Activated CD4-positive, CD25-positive, alpha-beta regulatory T cell treated with anti-CD3 and anti-CD28 coated beads, Interleukin-2, amount 50 U/mL, for 72 hours (primary cell): ENCODE results near the gene FAM20B.

Experiments
- DNase-seq: peaks from one replicate; pipeline ENCODE4 v3.0.0; 2021

Gene FAM20B

DNA sequence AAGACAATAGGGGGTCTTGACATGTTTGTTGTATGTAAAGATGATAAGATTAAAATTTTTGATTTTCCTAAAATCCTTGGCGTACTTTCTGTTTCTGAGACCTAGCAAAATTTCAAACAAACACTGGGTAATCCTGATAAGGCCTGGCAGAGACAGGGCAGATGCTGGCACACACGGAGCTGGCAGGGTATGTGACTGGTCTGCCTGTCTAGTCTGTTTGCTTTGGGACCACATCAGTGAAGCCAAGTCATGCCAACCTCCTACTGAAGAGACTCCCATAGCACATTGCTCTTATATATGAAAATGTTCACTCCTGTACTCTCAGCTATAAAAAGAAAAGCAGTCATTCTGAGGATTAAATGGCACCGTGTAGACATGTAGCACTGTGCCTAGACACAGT lies 70.2 kb downstream of the FAM20B start:
- no peak for DNase-seq

GRCh38 chr1:179099891-179100290 lies 74.2 kb downstream of the FAM20B start:
- no peak for DNase-seq

GRCh38 chr1:179101566-179101965 lies 75.9 kb downstream of the FAM20B start:
- no peak for DNase-seq

- no peak for DNase-seq
Observed at GRCh38 chr1:179103999-179104398, 78.3 kb downstream of the FAM20B start.

DNA sequence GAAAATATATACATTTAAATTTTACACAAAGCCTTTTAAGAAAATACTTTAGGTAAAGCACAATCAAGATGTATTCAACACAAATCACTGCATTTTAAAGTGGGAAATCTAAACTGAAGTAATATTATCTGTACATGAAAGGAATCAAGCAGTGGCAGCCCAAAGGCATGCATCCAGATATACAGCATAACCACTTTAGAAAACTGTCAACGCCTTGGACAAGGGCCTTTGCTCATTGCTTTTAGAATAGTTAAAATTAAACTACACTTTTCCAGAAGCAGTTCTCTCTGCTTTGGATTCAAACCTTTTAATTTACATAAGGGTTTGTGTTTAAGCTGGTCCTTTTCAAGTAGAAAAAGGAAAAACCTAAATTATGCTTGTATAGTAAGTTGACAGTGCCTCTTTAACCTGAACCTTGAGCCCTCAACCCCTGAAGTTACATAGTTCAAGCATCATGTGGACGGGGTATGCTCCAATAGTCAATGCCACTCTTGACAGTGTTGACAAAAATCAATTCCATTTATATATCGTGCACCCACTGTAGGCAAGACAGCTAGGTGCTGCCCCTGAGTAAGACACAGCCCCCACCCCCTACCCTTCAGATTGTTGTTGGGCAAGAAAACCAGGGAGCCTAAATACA lies 79.0 kb downstream of the FAM20B start:
- no peak for DNase-seq

- no peak for DNase-seq
Observed at GRCh38 chr1:179105393-179105792, 79.7 kb downstream of the FAM20B start.

DNA sequence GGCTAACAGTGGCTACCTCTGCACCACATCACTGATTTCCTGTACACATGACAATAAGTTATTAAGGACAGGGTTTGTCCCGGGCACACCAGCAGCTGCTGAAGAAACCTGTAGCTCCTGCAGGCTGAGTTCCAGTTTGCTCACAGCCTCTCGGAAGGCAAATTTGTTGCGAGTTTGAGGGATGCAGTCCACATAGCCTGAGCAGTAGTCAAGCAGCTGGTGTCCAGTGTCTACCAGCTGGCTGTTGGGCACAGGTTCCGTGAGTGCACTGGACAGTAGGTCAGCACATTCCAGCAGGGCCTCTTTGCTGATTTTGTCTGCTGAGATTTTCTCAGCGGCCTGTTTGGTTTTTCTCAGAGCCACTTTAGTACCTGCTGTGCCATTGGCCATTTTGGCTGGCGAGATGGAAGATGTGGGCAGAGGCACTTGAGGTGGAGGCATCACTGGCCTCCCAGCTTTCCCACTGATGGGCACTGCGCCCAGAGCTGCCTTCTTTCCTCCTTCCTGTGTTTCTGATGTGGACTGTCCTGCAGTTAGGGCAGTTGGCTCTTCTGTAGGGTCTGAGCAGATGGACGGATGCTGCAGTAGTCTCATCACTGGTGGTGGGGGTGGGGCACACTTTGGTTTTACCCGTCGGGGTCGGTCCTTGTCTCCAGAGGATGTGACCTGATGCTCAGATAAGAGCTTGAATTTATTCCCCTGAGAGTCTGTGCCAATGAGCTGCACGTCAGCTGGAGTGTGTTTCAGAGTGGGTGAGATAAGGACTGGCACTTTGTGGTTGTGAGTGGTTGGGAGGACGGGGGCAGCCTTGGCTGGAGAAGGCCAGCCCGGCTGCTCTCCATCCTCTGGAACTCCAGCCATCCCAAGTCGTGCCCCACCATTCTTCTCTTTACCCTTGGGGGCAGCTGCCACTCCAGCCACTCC lies 82.3 kb downstream of the FAM20B start:
- DNase-seq = no peak

DNA sequence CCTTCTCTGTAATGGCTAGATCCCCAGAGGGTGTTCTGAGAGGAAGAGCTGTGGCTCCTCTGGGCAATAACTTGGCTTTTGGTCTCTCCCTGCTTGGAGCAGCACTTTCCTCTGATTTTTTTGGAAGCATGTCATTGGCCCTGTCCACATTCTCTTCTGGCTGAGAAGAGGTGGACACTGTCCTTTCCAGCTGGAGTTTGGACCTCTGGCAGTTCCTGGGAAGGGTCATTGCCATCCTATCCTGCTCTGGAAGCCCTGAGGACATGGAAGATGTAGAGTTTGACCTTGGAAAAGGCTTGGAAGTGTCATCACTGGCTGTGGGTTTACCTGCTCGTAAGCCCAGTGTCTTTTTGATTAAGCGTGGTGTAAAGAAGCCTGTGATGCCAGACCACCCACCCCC lies 83.0 kb downstream of the FAM20B start:
- DNase-seq = no peak

DNA sequence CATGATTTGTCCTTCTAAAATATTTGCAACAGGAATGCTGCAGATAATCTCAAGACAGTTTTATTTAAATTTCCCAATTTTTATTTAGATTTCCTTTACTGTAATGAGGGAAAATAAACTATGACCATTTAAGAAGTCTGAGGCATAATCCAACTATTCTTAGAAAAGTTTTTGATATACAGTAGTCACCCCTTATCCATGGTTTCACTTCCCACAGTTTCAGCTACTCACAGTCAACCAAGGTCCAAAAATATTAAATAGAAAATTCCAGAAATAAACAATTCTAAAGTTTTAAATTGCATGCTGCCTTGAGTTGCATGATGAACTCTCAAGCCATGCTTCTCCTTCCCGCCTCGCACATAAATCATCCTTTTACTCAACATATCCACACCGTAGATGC lies 89.5 kb downstream of the FAM20B start:
- no peak for DNase-seq

DNA sequence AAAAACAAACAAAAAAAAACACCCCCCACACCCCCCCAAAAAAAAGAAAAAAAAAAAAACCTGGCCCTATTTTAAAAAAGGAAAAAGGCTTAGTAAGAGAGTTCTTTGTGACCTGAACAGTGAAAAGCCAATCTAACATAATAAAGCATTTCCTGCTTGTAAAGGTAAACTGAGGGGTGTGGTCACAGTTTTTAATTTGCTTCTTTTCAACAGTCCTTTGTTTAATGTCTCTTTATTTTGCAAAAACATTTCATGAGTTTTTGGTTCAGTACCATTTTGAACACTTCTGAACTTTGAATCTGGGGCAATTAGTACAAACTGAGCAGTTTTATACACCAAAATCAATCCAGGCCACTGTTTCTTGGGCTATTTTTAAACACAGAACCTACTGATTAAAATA lies 93.8 kb downstream of the FAM20B start:
- DNase-seq = no peak

- DNase-seq = no peak
Observed at GRCh38 chr1:179120736-179121135, 95.0 kb downstream of the FAM20B start.

- DNase-seq = no peak
Observed at GRCh38 chr1:179121159-179121938, 95.7 kb downstream of the FAM20B start.

DNA sequence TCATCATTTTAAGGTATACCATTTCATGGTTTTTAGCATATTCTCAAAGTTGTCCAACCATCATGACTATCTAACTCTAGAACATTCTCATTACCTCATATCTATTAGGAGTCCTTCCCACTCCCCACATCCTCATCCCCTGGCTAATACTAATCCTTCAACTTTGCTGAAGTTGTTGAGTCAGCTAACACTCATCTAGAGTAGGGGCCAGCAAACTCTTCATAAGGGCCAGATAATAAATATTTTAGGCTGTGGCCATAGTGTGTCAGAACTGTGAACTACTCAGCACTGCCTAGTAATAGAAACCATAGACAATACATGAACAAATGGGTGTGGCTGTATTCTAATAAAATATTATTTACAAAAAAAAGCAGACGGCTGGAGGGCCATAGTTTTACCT lies 99.2 kb downstream of the FAM20B start:
- DNase-seq = no peak
